NCI-H2196 treated with DMSO at 0.1 percent for 48 hours (cell line): Measurements from ENCODE around the gene TBC1D7.

Experiments
- DNase-seq: peaks from one replicate; lab custom pipeline; 2025; ENCODE audit not compliant: unreplicated experiment; lab: John Stamatoyannopoulos, UW

TBC1D7 gene

DNA sequence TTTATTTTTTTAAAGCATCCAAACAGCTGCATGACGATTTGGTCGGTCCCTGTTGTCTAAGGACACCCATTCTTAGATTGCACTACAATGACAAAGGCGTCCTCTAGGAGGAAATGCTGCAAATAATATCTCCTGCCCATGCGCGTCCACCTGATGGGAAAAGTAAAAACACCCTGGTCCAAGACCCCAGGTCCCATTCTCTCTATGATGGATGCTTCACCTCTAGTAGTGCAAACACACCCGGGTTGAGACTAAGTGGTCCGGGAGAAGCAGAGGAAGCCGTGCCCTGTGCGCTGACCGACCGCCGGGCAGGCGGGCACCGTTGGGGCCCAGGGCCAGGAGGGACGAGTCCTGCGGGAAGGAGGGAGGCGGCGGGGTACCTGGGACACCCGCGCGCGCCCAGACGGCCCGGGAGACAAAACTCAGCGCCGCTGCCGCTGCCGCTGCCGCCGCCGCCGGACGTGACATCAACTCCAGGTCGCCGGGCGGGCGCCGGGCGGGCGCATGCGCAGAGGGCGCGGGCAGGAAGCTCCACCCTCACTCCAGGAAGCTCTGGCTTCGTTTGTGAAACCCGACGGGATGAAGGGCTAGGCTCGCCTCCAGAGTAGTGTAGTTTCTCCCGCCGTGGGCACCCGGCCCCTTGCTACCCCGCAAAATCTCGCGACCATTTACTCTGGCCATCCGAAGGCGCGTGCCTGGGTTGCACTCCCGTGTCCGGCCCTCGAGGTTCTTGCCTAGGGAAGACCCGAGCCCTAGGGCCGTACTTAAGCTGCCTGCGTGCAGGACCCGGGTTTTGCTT is at the start of gene TBC1D7:
Gene TBC1D7, minus strand, starts transcription at position 462 of the 799 bp plus-strand sequence. CDS start 1,639 bp downstream, outside the sequence.
- DNase-seq: peak; percentile 77

- DNase-seq: no peak
Observed at GRCh38 chr6:13377054-13377758, 48.9 kb upstream of the TBC1D7 start.

- DNase-seq: no peak
Observed at GRCh38 chr6:13375360-13375878, 47.1 kb upstream of the TBC1D7 start.

- DNase-seq: no peak
Observed at GRCh38 chr6:13373919-13374318, 45.6 kb upstream of the TBC1D7 start.

- DNase-seq: no peak
Observed at GRCh38 chr6:13373488-13373886, 45.1 kb upstream of the TBC1D7 start.

- no peak for DNase-seq
Observed at GRCh38 chr6:13372688-13373487, 44.6 kb upstream of the TBC1D7 start.

DNA sequence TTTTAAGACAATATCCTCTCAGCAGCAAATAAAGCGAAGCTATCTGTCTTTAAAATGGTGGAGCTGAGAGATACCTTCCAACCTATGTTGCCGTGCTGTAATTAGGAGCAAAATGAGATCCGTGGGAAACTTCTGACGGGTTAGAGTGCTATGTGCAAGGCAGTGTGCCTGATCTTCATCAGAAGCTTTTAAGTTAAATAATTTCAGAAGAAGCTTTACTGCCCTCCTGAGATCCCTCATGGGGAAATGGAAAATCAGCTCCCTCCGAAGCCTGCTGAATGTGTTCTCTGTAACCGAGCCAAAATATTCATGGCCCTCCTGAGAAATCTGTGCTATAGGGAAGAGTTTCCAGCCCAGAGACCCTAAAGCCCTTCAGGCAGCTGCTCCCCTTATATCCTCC is 43.7 kb upstream of the TBC1D7 start:
- DNase-seq: no peak

DNA sequence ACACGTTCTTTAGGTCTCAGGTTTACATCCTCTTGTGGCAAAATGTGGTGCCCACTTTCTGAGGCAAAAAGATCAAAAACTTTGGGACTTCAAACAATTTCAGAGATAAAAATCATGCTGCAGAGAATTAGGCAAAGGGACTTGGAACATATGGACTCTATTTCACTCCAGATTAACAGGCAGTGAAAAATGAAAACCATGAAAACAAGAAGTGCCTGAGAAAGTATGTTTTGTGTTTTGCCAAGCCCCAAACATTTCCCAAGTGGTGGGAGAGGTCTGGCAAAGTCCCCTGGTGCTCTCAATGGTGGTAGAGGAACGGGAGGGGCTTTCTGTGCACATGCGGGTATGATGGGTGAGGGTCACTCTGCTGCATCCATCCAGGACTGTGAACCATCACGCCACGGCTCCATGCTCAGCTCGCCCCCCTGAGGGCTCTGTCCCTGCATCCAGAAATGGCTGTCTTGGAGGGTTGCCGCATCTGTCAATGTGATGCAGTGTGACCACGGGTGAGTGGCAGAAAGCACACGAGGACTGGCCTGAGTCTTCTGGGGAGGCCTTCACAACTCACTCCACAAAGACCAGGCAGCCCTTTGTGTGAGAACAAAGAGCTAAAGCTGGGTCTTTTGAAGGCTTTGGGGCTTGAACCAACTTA is 43.2 kb upstream of the TBC1D7 start:
- no peak for DNase-seq

DNA sequence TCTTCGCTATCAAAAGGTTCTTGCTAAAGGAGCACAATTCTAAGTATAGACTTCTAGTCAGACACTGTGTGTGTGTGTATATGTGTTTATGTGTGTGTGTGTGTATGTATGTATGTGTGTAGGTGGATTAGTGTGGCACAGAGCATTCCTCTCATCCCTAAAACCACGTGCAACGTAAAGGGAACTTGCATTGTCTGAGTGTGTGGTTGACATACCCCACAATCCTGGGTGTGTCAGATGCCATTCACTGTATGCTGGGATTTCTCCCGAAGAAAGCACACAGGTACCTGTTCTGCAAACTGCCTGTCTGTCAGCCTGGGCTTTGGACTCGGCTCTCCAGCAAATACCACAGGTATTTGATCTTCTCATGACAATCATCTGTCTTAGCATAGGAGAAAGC is 42.3 kb upstream of the TBC1D7 start:
- no peak for DNase-seq

DNA sequence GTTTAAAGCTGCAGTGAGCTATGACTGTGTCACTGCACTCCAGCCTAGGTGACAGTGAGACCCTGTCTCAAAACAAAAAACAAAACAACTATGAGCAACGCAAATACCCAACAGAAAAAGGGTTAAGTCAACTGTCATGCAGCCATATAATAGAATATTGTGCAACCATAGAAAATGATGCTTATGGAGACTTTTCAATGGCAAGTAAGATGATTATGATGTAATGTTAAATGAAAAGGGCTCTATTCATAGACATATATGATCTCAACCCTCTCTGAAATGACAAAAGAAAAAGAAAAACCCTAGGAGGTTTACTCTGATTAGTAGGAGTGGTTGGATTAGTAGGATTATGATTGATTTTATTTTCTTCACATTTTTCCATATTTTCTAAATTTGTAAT is 41.3 kb upstream of the TBC1D7 start:
- no peak for DNase-seq

DNA sequence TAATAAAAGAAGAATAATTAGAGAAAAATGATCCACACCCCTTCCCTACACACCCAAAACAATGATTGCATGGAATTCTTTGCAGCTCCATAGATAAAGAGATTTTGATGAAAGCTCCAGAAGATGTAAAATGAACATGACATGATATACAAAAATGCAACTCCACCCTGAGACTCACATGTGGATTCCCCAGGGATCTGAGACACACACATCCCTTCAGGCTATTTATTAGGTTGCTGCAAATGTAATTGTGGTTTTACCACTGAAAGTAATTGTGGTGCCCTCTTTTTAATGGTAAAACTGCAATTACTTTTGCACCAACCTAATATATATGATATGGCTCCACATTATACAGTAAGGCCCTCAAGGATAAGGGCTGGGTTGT is 40.4 kb upstream of the TBC1D7 start:
- no peak for DNase-seq

GRCh38 chr6:13368079-13368730 is 39.9 kb upstream of the TBC1D7 start:
- no peak for DNase-seq

DNA sequence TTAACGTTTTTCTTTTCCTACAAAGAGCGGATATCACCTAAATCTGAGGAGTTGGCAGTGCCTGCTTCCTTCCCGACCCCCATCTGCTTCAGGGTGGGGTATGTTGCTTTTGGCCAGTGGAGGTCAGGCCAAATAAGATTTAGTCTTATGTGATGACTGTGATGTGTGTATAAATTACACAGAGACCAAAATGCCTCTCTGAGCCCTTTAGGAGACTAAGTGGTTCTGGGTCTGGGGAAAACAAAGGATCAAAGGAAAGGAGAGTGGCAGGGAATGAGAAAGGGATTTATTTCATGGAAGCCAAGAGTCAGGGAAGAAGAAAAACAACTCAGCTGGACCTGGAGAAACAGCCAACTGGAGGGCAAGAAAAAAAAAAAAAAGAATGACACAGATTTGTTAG is 39.1 kb upstream of the TBC1D7 start:
- DNase-seq: no peak

- DNase-seq: no peak
Observed at GRCh38 chr6:13365320-13365719, 37.0 kb upstream of the TBC1D7 start.

DNA sequence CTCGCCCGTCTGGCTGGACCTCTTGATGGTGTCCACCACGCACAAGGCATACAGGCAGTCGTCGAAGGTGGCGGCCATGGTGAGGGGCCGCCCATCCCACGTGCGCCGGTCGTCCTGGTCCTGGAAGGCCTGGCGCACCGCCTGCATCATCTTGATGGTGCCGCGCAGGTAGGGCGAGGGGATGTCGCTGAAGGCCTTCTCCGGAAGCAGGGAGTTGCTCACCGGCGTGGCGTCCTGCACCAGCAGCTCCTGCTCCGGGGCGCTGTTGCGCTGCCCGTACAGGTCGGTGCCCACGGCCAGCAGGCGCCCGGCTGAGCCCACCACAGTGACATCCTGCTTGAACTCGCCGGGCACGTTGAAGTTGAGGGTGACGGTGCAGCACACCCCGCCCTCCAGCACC is 36.5 kb upstream of the TBC1D7 start:
- DNase-seq: no peak

GRCh38 chr6:13362412-13362811 is 34.1 kb upstream of the TBC1D7 start:
- DNase-seq: no peak

DNA sequence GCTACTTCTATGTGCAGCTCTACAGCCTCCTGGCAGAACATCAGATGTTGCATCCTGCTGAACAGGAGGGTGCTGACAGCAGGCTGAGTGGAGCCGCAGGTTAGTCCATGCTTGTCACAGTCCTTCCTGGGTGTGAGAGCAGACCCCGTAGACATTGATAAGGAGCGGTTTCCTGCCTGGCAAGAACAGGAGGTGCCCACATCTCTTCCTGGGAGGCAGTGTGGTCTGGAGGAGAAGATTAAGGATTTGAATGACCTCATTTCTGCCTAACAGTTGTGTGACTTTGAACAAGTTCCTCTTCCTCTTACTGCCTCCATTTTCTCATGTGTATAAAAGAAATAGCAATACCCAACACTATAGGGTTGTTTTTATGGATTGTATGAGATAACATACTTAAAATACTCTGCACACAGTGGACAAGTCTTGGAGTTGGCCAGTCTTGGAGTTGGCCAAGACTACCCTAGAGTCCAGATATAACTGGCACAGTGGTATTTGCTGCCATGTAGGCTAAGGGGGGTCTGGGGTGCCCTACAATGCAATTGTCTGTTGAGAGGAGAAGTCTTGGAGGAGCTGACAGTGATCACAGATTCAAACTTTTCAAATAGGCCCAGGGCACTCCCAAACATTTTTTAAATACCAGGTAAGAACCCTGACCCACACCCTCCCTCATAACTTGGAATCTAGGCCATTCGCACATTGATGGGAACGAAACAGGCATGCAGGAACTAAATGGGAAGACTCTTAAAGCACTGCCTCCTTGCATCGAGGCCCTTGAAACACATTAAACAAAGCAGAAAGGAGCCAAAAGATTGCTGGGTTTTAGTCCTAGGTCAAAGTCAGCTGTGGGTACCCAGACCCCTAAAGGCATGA is 32.6 kb upstream of the TBC1D7 start:
- DNase-seq: no peak

DNA sequence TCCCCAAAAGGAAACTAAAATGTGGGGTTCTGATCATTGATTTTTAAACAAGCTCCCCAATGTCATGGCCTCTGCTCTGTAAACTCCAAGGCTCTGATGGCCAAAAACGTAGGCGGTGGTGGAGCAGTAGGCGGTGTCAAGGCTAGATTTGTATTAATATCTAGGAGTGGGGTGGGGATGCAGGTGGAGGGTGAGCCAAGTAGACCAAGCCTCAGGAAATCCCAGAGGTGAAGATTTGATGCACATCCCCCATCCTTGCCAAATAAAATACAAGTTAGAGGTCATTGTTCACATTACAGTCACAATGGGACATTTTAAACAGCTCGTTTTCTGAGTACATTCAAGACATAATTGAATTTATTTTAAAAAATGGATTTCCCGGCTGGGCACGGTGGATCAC is 30.9 kb upstream of the TBC1D7 start:
- no peak for DNase-seq

DNA sequence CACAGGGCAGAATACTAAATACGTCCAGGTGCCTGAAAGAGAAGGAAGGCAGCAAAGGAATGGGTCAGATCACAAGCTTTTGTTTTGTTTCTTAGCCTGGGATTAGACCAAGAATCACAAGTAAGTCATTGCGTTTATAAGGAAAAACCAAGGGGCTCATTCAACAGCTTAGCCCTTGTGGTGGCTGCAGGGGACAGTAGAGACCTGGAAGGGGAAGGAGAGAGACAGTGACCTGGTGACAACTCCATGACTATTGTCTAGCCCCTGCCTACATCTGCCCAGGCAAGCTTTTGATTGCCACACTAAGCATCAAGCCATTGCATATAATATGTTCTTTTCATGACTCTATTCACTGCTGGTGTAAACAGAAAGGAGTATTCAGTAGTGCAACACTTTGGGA is 30.2 kb upstream of the TBC1D7 start:
- no peak for DNase-seq
